Upper lobe of right lung (tissue), 1 donor: ENCODE data around the gene PMM2. TPM values are rescaled to one million over a fixed set of nuclear protein-coding genes. Genes with fewer than 3 reads are reported as not detected.

ENCODE experiments used
- ATAC-seq: fragments of 200-7000 bp; cut with Tn5 transposase; one replicate; pipeline ENCODE4 v1.9.1; 2020; ENCODE audit warnings: mild to moderate bottlenecking, moderate library complexity
- DNase-seq: peaks from one replicate; pipeline ENCODE4 v3.0.0-alpha.2; 2020
- H3K27ac ChIP-seq: fragments of 200-600 bp; one replicate; pipeline ENCODE4 v1.8.0; 2022
- H3K27me3 ChIP-seq: fragments of 200-600 bp; one replicate; pipeline ENCODE4 v1.8.0; 2022; ENCODE audit warnings: mild to moderate bottlenecking
- H3K36me3 ChIP-seq: fragments of 200-600 bp; one replicate; pipeline ENCODE4 v1.8.0; 2022
- H3K4me1 ChIP-seq: fragments of 200-600 bp; one replicate; pipeline ENCODE4 v1.8.0; 2022
- H3K4me3 ChIP-seq: fragments of 200-600 bp; one replicate; pipeline ENCODE4 v1.8.0; 2022; ENCODE audit warnings: mild to moderate bottlenecking
- H3K9me3 ChIP-seq: fragments of 200-600 bp; one replicate; pipeline ENCODE4 v1.8.0; 2022
- intact Hi-C: fragments of 100-400 bp; cut with DNase I; formaldehyde crosslinking; loops from one replicate; pipeline ENCODE4 v1.11.0; 2022
- total RNA-seq: library from RNA; stranded (reverse); fragmentation: NEBNext Ultra II Directional; extraction: Animal tissue kit (Norgen Biotek cat#: 25700); gene quantifications from one replicate; pipeline ENCODE4 v1.2.1, GENCODE V29; 2021
- TF ChIP-seq, protein P1 (sequence below): fragments of 200-600 bp; IDR thresholded peaks from one replicate; pipeline ENCODE4 v1.8.0; 2022; ENCODE audit warnings: antibody characterized with exemption
- donor health status: DM: no; HTN: yes; CAD: no; lungs with severe emphysema.

PMM2 gene
- total RNA-seq, 1 donor from 2014 or later, result 36.8 TPM

DNA sequence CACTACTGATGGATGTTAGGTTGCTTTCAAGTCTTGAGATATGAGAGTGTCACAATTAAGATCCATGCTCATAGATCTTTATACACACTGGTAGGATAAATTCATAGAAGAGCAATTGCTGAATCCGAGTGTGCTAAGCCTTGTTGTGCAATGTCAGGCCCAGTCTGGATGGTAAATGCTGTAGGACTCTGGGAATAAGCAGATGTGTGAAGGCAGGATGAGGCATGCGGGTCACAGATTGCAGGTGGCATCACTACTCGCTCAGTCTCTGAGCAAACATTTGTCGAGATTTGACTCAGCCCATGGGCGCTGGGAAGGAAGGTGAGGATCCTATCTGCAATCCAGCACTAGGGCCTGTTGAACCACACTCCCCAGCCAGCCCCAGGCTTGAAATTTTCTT lies 40.9 kb upstream of the PMM2 start:
- Histone ChIP-seq H3K4me1 (no peaks in the 10 kb centered on the region), H3K27me3 (no peaks in the 10 kb centered on the region), H3K4me3 (no peak overlapping the region), H3K27ac (no peak overlapping the region), H3K9me3 (no peaks in the 10 kb centered on the region), H3K36me3 (peaks cover 6% of the 10 kb centered on the region)
- ATAC-seq (no peak), DNase-seq (no peak)
- intact Hi-C loops, result no loop called here
- TF ChIP-seq, protein P1, sequence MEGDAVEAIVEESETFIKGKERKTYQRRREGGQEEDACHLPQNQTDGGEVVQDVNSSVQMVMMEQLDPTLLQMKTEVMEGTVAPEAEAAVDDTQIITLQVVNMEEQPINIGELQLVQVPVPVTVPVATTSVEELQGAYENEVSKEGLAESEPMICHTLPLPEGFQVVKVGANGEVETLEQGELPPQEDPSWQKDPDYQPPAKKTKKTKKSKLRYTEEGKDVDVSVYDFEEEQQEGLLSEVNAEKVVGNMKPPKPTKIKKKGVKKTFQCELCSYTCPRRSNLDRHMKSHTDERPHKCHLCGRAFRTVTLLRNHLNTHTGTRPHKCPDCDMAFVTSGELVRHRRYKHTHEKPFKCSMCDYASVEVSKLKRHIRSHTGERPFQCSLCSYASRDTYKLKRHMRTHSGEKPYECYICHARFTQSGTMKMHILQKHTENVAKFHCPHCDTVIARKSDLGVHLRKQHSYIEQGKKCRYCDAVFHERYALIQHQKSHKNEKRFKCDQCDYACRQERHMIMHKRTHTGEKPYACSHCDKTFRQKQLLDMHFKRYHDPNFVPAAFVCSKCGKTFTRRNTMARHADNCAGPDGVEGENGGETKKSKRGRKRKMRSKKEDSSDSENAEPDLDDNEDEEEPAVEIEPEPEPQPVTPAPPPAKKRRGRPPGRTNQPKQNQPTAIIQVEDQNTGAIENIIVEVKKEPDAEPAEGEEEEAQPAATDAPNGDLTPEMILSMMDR, result no peak

DNA sequence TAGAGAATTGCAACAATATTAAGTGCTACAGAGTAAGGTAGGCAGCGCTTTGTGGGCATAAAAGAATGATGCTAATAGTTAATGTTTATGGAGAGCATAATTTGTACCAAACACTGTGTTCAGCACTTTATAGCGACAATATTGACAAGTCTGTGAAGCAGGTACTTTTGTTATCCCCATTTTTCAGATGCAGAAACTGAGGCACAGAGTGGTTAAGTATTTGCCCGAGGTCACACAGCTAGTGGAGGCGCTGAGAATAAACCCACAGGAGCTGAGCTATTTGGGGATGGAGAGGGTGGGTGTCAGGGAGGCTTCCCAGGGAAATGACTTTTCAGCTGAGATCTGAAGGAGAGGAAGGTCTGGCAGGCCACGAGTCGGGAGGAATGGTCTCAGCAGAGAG lies 39.6 kb upstream of the PMM2 start:
- no peak for ATAC-seq
- H3K4me1 ChIP-seq, result no peaks in the 10 kb centered on the region
- intact Hi-C loops, result no loop called here
- H3K27ac ChIP-seq, result no peak overlapping the region
- no peaks in the 10 kb centered on the region for H3K27me3 ChIP-seq
- TF ChIP-seq, protein P1, result no peak
- DNase-seq, result no peak
- H3K9me3 ChIP-seq, result no peaks in the 10 kb centered on the region
- H3K36me3 ChIP-seq, result peaks cover 6% of the 10 kb centered on the region
- no peak overlapping the region for H3K4me3 ChIP-seq

DNA sequence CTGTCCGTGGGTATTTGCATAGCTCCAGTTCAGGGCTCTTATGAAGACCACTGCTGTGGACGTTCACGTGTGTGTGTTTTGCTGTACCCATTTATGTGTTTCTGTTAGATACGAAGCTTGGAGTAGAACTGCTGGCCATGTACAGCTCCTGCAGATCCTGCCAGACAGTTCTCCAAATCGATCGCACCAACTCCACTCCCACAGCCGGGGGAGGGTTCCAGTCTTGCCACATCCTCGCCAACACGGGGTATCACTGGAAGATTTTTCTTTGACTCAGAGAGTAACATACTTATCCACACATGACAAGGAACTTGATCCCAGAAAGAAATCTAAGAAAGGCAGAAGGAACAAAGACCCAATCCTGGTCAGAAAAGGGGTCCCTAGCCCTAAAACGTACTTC lies 37.6 kb upstream of the PMM2 start:
- intact Hi-C loops, result no loop called here
- Histone ChIP-seq H3K27me3 (no peaks in the 10 kb centered on the region), H3K36me3 (peaks cover 6% of the 10 kb centered on the region), H3K27ac (no peak overlapping the region), H3K4me3 (no peak overlapping the region), H3K4me1 (no peaks in the 10 kb centered on the region), H3K9me3 (no peaks in the 10 kb centered on the region)
- DNase-seq, result no peak
- ATAC-seq, result no peak
- TF ChIP-seq, protein P1, result no peak

DNA sequence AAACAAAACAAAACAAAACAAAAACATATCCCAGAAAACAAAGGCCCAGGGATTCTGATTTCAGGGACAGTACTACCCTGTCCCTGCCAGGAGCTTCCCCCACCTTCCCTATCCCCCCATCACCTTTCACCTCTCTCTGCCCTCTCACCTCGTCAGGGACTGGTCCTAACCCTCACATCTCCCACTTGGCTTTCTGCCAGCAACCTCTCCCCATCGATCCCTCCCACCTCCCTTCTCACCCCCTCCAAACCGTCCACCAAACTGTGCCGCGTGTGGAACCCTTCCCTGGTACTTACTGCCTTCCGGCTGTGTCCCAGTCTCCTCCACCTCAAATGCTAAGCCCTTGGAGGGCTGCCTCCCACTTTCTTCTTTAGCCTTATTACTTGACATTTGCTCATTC lies 36.6 kb upstream of the PMM2 start:
- intact Hi-C loops, result no loop called here
- H3K9me3 ChIP-seq, result no peaks in the 10 kb centered on the region
- ATAC-seq, result no peak
- no peak overlapping the region for H3K27ac ChIP-seq
- H3K27me3 ChIP-seq, result no peaks in the 10 kb centered on the region
- H3K4me1 ChIP-seq, result no peaks in the 10 kb centered on the region
- peaks cover 6% of the 10 kb centered on the region for H3K36me3 ChIP-seq
- TF ChIP-seq, protein P1, result no peak
- no peak overlapping the region for H3K4me3 ChIP-seq
- DNase-seq, result no peak

DNA sequence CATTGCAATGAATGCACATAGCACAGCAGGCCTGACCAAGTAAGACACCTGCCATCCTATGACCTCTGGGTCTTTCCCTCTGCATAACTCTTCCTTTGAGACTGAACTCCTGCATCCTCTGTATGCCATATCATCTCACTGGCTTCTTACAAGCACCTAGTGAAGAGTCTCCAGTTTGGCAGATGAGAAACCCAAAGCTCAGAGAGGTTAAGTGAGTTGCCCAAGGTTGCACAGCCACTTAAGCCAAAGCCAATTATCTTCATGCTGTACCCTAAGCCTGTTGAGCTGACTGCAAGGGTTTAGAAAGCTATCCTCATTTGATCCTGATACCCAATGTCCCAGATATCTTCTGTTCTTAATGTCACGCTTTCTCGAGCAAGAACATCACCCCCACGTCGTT lies 35.4 kb upstream of the PMM2 start:
- Histone ChIP-seq H3K4me1 (no peaks in the 10 kb centered on the region), H3K9me3 (no peaks in the 10 kb centered on the region), H3K27ac (no peak overlapping the region), H3K27me3 (no peaks in the 10 kb centered on the region), H3K4me3 (no peak overlapping the region), H3K36me3 (peaks cover 6% of the 10 kb centered on the region)
- DNase-seq (no peak), ATAC-seq (no peak)
- intact Hi-C loops, result no loop called here
- TF ChIP-seq, protein P1, result no peak

DNA sequence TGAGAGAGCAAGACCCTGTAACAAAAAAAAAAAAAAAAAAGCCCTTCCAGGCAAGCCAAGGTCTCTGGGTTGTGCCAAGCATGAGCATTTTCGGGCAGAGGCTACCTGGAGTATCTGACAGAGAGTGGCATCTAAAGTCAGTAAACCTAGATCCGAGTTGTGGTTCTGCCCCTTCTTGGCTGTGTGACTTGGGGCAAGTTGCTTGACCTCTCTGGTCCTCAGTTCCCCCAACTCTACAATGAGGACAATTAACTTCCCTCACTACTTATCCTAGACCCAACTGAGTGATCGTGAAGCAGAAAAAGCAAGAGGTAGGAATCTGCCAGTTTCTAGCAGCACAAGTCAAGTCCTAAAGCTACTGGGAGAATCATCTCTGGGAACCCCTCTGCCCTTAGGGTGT lies 34.6 kb upstream of the PMM2 start:
- Histone ChIP-seq H3K36me3 (no peaks in the 10 kb centered on the region), H3K9me3 (no peaks in the 10 kb centered on the region), H3K4me1 (no peaks in the 10 kb centered on the region), H3K27me3 (no peaks in the 10 kb centered on the region), H3K4me3 (no peak overlapping the region), H3K27ac (no peak overlapping the region)
- ATAC-seq, result no peak
- DNase-seq, result no peak
- TF ChIP-seq, protein P1, result no peak
- intact Hi-C loops, result no loop called here
